ENCODE data around the gene BCAP31. TPM values are rescaled to one million over a fixed set of nuclear protein-coding genes. Genes with fewer than 3 reads are reported as not detected.
A peak's percentile ranks its signal among the peaks of the same experiment; 100 is the strongest.

Gene BCAP31
- 112 and 117 TPM in 2 replicates for total RNA-seq
- 88.1 TPM for total RNA-seq (2013)
- polyA plus RNA-seq: 59.5 and 78.0 TPM in 2 replicates
- polyA minus RNA-seq: 50.5 and 55.2 TPM in 2 replicates

DNA sequence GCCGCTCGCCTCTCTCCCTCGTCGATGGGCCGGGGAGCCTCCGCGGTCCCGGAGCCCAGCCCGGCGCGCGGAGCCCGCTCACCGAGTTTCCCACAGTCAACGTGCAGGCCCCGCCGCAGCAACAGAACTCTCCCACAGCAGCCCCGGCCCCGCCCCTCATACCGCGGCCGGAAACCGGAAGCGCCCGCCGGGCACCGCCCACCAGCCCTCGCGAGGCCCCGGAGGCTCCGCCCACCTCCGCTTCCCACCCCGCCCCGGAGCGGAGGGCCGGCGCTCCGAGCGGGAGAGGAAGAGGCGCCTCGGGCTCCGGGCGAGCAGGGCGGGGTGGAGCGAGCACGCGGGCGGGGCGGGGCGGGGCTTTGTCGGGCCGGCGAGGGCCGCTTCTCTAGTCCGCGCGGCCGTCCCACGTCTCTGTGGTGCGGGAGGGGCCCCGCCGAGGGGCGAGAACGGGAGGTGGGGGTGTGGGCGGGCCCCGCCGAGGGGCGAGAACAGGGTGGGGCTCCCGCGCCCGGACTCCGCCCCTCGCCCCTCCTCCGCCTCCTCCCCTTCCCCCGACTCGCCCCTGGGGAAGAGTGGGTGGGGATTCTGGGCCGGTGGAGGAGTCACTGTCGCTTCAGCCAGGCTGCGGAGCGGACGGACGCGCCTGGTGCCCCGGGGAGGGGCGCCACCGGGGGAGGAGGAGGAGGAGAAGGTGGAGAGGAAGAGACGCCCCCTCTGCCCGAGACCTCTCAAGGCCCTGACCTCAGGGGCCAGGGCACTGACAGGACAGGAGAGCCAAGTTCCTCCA, at the start of gene BCAP31, which contains the start of gene ABCD1:
TSS of gene BCAP31 (minus strand) at position 136 of the 787 bp plus-strand sequence. CDS start 1,143 bp downstream, outside the sequence.
TSS of gene ABCD1 (plus strand) at position 605 of the 787 bp plus-strand sequence. CDS start 411 bp downstream, outside the sequence.
- Histone ChIP-seq H3K36me3 (replicated peaks in 1 of 2; ENCODE audit: control extremely low read depth in 1 of 2, control insufficient read depth in 1 of 2, extremely low read depth in 1 of 2, insufficient read depth in 2 of 2, low read length in 1 of 2) (peaks cover 0 to 21% of the 10 kb centered on the region in 2 experiments), H3K79me2 (ENCODE audit: control insufficient read depth, insufficient read depth, low read length) (peaks cover 67% of the 10 kb centered on the region), H3K27ac (ENCODE audit: low read length in 2 of 2) (peak within 1 kb of the TSS; percentile 81 to 86), H3K9me3 (ENCODE audit: control extremely low read depth in 1 of 3, control insufficient read depth in 2 of 3, insufficient read depth in 1 of 3, low read length in 2 of 3) (no peaks in the 10 kb centered on the region), H3K4me3 (ENCODE audit: control extremely low read depth in 1 of 5, extremely low read depth in 1 of 5, insufficient read depth in 1 of 5, low read depth in 2 of 5, low read length in 4 of 5) (peak within 1 kb of the TSS in 4 of 5 experiments; percentile 58 to 74 (median 64)), H3K4me1 (ENCODE audit: control insufficient read depth in 2 of 2, insufficient read depth in 2 of 2, low read length in 2 of 2) (peaks cover 37 to 42% of the 10 kb centered on the region in 2 donors), H4K20me1 (ENCODE audit: control insufficient read depth, insufficient read depth, low read length, poor library complexity, severe bottlenecking) (peaks cover 29% of the 10 kb centered on the region), H2AFZ (ENCODE audit: insufficient read depth, low read depth, low read length, poor library complexity, severe bottlenecking) (peak within 1 kb of the TSS; percentile 64), H3K9ac (ENCODE audit: low read length) (peak within 1 kb of the TSS; percentile 71), H3K4me2 (replicated peaks; ENCODE audit: low read depth, low read length, poor library complexity, severe bottlenecking) (peak within 1 kb of the TSS; percentile 75), H3K27me3 (replicated peaks in 1 of 4; ENCODE audit: control extremely low read depth in 1 of 4, control insufficient read depth in 3 of 4, insufficient read depth in 4 of 4, low read length in 3 of 4) (no peaks in the 10 kb centered on the region)
- H3K27me3 Mint-ChIP-seq: no peaks in the 10 kb centered on the region
- TF ChIP-seq CTCF (IDR thresholded peaks at IDR 0.05): no peak
- no peak for TF ChIP-seq EZH2 (IDR thresholded peaks at IDR 0.05; ENCODE audit: borderline replicate concordance, insufficient read depth, low read depth, low read length, poor library complexity, severe bottlenecking)
- CTCF ChIA-PET: interaction anchor here (0.5 to 0.6 kb wide), 2 partner anchors 256 to 766 kb away, joined by 3 to 4 read pairs; no protein-coding TSS in a partner anchor
- intact Hi-C loops (cut with micrococcal nuclease): loop anchor here (1.0 to 2.0 kb wide), 3 partner anchors 70 to 200 kb away; partner anchors contain the start of genes CCNQ, IDH3G and SSR4
- ATAC-seq (ENCODE audit: low read depth): peak; percentile 72
- no peaks in the 10 kb centered on the region for H3K9me3 Mint-ChIP-seq (ENCODE audit: insufficient read depth)
- POLR2A ChIA-PET: interaction anchor here (0.6 to 1.1 kb wide), 3 partner anchors 10 to 243 kb away, joined by 3 to 4 read pairs (median 3); partner anchors contain the start of genes IDH3G and SSR4
- under 1% methylated on average over 40 of the region's 88 CpGs for WGBS (ENCODE audit: insufficient coverage)
- peak; percentile 93 for DNase-seq
- peak within 1 kb of the TSS; percentile 88 for H3K4me3 Mint-ChIP-seq
- peak within 1 kb of the TSS; percentile 92 for H3K27ac Mint-ChIP-seq
- peaks cover 40% of the 10 kb centered on the region for H3K4me1 Mint-ChIP-seq
